SK-N-SH (cell line): ENCODE data around the gene FMNL2.

Experiments
- CTCF ChIP-seq: fragments of 200-600 bp; sonication (generic); IDR thresholded peaks from 2 replicates; pipeline ENCODE4 v1.6.1; 2017; ENCODE audit warnings: antibody characterized with exemption, mild to moderate bottlenecking, moderate library complexity
- ELF1 ChIP-seq: IDR thresholded peaks from 2 replicates; pipeline ENCODE4 v1.4.0; 2012
- FOXJ3 ChIP-seq: sonication (generic); formaldehyde crosslinking; IDR thresholded peaks from 2 replicates; pipeline ENCODE4 v1.5.1; 2020; ENCODE audit warnings: mild to moderate bottlenecking, missing genetic modification reagents
- JUND ChIP-seq: IDR thresholded peaks from 2 replicates; pipeline ENCODE4 v1.4.0; 2012
- POLR2AphosphoS5 ChIP-seq: IDR thresholded peaks from 2 replicates; pipeline ENCODE4 v1.6.1; 2012; ENCODE audit warnings: low read depth, low read length
- RAD21 ChIP-seq: IDR thresholded peaks from 2 replicates; pipeline ENCODE4 v1.6.1; 2012; ENCODE audit warnings: mild to moderate bottlenecking, low read length
- SMC3 ChIP-seq: IDR thresholded peaks from 2 replicates; pipeline ENCODE4 v1.6.1; 2012; ENCODE audit warnings: low read depth, low read length, improper control_type of control experiment
- TAF1 ChIP-seq: IDR thresholded peaks from 2 replicates; pipeline ENCODE4 v1.6.1; 2012; ENCODE audit warnings: low read depth, mild to moderate bottlenecking, low read length, moderate library complexity, borderline replicate concordance
- TCF12 ChIP-seq: IDR thresholded peaks from 2 replicates; pipeline ENCODE4 v1.4.0; 2012
- TEAD4 ChIP-seq: IDR thresholded peaks from 2 replicates; pipeline ENCODE4 v1.4.0; 2012; ENCODE audit warnings: mild to moderate bottlenecking, borderline replicate concordance; ENCODE audit not compliant: insufficient read depth
- YY1 ChIP-seq: IDR thresholded peaks from 2 replicates; pipeline ENCODE4 v1.4.0; 2012; ENCODE audit warnings: low read depth, mild to moderate bottlenecking
- TF ChIP-seq, protein P1 (sequence below): fragments of 150-350 bp; IDR thresholded peaks from 2 replicates; pipeline ENCODE4 v1.6.1; 2017; ENCODE audit warnings: antibody characterized with exemption, low read length, low read depth, borderline replicate concordance
- TF ChIP-seq, protein P2 (sequence below): IDR thresholded peaks from 2 replicates; pipeline ENCODE4 v1.4.0; 2012; ENCODE audit warnings: low read depth, borderline replicate concordance

- TF ChIP-seq, protein P1, sequence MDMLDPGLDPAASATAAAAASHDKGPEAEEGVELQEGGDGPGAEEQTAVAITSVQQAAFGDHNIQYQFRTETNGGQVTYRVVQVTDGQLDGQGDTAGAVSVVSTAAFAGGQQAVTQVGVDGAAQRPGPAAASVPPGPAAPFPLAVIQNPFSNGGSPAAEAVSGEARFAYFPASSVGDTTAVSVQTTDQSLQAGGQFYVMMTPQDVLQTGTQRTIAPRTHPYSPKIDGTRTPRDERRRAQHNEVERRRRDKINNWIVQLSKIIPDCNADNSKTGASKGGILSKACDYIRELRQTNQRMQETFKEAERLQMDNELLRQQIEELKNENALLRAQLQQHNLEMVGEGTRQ: no peak
- no peak for TF ChIP-seq TAF1
- TF ChIP-seq ELF1: no peak
- no peak for TF ChIP-seq YY1
- TF ChIP-seq POLR2AphosphoS5: no peak
- TF ChIP-seq CTCF: no peak
- no peak for TF ChIP-seq SMC3
- no peak for TF ChIP-seq TEAD4
- no peak for TF ChIP-seq RAD21
- no peak for TF ChIP-seq JUND
- no peak for TF ChIP-seq FOXJ3
- TF ChIP-seq, protein P2, sequence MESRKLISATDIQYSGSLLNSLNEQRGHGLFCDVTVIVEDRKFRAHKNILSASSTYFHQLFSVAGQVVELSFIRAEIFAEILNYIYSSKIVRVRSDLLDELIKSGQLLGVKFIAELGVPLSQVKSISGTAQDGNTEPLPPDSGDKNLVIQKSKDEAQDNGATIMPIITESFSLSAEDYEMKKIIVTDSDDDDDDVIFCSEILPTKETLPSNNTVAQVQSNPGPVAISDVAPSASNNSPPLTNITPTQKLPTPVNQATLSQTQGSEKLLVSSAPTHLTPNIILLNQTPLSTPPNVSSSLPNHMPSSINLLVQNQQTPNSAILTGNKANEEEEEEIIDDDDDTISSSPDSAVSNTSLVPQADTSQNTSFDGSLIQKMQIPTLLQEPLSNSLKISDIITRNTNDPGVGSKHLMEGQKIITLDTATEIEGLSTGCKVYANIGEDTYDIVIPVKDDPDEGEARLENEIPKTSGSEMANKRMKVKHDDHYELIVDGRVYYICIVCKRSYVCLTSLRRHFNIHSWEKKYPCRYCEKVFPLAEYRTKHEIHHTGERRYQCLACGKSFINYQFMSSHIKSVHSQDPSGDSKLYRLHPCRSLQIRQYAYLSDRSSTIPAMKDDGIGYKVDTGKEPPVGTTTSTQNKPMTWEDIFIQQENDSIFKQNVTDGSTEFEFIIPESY: no peak
- TF ChIP-seq TCF12: no peak
Measured at GRCh38 chr2:152411154-152411553, 76.2 kb downstream of the FMNL2 start.
